ENCODE data around the gene SUN3.

Gene SUN3

DNA sequence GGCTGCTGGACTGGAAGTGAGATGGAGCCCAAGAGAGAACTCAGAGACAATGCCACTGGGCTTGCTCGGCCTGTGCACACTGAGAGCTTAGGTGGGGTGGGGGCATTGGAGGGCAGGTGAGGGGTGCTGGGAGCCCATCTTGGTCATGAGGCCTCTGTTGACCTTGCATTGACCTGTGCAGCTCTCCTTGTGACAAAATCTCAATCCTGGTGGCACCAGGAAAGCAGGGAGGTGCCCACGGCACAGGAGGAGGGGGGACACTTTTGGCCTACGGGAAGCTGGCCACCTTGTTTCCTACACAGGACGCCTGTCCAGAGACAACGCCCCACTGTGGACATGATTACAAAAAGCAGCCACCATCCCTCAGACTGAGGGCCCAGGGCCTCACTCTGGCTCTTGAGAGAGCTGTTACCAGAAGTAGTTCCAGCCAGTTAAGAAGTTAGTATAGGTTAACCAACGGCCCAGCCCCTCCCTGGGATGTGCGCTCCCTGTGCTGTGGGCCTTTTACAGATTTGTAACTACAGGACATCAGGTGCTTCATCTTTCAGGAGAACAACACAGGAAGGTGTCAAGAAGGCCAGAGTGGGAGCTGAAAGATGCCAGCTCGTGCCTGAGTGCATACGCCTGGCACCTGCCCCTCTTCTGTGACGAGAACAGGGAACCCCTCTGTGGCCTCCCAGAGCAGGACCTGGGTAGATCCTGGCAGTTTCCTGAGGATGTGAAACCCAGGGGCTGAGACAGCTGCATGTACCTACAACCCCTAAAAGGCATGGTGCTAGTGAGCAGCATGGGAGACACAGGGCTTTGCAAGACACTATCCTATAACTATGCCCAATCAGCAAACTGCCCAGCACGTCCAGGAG lies 91.0 kb downstream of the SUN3 start:
- DNase-seq, result no peak
- in situ Hi-C loops (cut with MboI; ENCODE audit: low pct_unique_long_range_greater_than_20kb, low sequenced_read_pairs), result no loop called here
